HG03469 (cell line): ENCODE measurements around the gene ART4.

ENCODE experiments used
- ATAC-seq: cut with Tn5 transposase; IDR thresholded peaks from one replicate; pipeline ENCODE4 v1.9.1; 2021; ENCODE audit warnings: mild to moderate bottlenecking, moderate library complexity, moderate number of reproducible peaks; ENCODE audit not compliant: unreplicated experiment

ART4 gene, protein sequence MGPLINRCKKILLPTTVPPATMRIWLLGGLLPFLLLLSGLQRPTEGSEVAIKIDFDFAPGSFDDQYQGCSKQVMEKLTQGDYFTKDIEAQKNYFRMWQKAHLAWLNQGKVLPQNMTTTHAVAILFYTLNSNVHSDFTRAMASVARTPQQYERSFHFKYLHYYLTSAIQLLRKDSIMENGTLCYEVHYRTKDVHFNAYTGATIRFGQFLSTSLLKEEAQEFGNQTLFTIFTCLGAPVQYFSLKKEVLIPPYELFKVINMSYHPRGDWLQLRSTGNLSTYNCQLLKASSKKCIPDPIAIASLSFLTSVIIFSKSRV

DNA sequence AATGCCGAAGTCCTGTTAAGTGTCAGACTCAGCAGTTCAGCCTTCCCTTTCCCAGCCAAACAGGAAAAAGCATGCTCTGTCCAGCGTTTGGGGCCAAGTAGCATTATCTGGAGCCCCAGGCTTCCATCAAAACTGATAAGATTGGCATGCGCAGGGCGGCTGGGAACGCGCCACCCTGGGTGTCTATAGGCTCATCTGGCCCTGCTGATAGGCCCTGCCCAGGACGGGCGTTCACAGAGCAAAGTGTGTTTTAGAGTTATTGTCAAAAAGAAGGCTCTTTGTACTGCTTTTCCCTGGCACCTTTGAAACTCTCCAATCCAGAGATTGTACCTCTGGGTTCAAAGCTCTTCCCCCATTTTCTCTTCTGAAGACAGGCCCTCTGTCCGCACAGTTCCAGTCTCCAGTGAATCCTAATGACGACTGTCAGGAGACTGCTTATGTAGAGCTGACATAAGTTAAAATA, at the start of gene ART4:
Gene ART4 (minus strand): TSS at position 102 of the 463 bp plus-strand sequence. CDS start 413 bp downstream, outside the sequence.
- no peak for ATAC-seq

- ATAC-seq = no peak
Observed at GRCh38 chr12:14892726-14893505, 49.6 kb upstream of the ART4 start.

GRCh38 chr12:14890701-14891100, 47.4 kb upstream of the ART4 start:
- ATAC-seq = no peak

DNA sequence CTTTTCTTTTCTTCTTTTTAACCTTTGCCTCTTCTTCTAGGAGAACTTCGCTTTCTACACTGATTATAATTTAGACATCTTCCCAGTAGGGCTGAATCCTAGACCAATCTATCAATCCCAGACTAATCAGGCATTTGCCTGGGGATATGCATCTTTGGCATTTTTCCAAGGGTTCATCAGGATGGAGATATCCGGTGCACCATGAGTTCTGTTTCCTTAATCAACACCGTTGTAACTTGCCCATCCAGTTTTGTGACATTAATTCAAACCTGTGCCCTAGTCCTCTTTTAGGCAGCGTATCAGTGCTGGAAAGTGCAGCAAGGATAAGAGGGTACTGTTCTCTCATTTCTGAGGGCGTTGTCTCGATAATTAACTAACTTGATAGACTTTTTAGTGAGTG, 42.9 kb upstream of the ART4 start:
- ATAC-seq = no peak

DNA sequence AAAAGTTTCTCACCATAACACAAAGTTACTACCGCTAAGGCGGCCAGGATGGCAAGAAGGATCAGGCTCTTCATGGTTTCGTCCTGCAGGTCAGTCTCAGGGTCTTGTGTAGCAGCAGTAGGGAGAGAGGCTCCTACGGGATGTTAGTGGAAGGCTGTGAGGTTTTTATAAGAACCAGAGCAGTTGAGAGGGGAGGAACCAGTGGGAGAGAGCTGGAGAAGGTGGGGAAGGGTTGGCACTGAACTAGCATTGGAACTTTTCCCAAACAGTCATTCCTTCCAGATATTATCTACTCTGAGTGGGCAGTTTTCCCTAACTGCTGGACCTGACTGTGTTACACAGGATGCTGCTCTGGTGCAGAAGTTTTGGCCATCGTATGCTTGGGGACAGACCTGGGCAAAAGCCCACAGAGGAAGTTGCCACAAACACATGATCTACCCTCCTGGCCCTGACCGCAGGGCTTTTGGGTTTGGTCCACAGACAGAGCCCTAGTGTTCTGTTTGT, 42.4 kb upstream of the ART4 start, which contains the start of gene MGP:
Gene MGP (minus strand): TSS at position 137 of the 504 bp plus-strand sequence. CDS start 63 bp downstream, at position 74.
- ATAC-seq = no peak

DNA sequence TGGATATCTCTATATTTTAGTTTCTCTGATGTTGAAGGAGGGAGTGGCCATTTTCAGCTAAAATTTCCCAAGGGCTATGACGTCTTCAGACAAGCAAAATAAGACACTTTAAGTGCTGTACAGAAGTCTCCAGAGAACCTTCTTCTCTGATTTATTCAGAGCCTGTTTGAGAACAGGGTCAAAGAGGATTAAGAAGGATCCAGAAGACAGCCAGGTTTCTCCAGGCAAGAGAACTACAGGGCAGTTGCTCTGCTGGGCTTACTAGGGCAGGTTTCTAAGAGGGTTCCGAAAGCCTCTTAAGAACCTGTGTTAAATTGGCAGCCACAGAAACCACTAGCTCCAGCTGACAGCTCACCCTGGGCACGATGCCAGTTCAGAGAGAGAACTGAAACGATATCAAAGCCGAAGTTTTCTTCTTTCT, 41.1 kb upstream of the ART4 start:
- ATAC-seq = peak; percentile 94

DNA sequence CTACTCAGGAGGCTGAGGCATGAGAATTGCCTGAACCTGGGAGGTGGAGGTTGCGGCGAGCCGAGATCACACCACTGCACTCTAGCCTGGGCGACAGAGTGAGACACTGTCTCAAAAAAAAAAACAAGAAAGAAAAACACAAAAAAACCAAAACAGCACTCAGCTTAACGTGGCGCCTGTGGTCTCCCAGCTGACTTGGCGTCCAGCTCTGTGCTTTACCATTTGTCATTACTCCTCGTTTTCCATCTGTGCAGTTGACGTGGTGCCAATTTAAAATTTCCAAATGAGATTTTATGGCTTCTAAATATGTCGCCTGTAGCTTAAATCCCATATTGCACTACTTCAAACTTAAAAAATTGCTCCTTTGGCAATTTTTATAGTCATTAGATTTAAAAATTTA, 40.4 kb upstream of the ART4 start:
- ATAC-seq = no peak

DNA sequence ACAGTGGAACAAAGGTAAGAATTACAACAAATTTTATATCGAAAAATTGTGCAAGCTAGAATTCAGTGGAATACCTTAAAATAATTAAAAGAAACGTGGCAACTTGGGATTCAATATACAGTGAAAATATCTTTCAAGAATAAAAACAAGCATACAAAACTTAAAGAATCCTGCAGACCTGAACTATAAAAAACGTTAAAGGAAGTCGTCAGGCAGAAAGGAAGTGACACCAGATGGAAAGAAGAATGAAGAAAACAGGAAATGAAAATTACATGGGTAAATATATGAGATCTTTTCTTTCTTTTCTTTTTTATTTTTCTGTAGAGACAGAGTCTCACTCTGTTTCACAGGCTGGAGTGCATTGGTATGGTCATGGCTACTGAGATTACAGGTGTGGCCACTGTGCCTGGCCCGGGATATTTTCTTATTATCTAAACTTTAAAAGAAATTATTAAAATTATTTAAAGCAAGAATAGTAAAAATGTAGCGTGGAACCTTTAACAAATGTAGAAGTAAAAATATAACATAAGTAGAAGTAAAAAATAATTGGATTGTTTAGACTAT, 37.6 kb upstream of the ART4 start:
- no peak for ATAC-seq

DNA sequence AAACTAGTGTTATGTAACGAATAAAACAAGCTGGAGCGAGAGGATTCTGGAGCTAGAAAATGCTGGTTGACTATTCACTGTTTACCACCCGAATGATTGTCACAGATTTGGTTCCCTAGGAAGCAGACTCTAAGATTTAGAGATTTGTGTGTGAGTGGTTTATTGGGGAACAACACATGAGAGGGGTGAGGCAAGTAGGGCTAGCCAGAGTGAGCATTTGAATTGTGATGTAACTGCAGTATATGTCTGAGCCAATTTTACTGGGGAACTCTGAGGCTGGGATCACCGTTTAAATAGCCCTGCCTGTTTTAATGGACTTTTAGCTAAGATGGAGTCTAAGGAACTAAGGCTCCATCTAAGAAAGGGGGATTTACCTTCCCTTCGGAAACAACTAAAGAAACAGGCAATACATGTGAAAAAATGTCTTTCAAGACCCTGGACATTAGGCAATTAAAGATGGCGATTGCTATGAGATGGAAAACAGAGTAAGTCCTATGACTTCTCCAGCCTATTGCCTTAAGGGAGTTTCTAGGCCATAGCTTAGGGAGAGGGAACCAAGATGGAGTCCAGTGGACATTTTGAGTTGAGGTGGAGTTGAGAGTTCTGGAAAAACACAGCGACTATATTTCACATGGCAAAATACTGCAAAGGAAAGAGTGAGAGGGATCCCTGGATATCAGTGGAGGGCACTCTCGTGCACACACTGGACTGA, 36.1 kb upstream of the ART4 start:
- no peak for ATAC-seq

GRCh38 chr12:14878488-14878887, 35.2 kb upstream of the ART4 start:
- no peak for ATAC-seq

DNA sequence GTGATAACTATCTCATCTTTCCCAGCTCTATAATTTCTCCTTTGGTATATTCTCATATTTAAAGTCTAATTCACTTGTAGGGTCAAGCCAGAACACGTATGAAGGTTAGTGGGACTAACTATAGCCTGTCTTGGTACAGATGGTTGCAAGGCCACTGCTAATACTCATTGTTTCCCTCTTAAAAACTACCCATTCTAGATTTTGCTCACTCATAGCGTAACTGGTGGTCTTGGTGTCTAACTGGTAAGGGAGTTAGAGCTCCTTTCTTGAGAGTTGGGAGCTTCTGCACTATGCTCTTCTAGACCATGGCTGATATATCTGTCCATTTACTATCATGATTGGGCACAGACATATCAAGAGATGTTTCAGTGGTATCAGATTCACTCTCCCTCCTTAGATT, 33.5 kb upstream of the ART4 start:
- no peak for ATAC-seq

- ATAC-seq = no peak
Observed at GRCh38 chr12:14874882-14875281, 31.6 kb upstream of the ART4 start.

GRCh38 chr12:14873440-14874185, 30.3 kb upstream of the ART4 start:
- no peak for ATAC-seq

- no peak for ATAC-seq
Observed at GRCh38 chr12:14871886-14872285, 28.6 kb upstream of the ART4 start.

GRCh38 chr12:14871247-14871646, 27.9 kb upstream of the ART4 start:
- ATAC-seq = no peak

DNA sequence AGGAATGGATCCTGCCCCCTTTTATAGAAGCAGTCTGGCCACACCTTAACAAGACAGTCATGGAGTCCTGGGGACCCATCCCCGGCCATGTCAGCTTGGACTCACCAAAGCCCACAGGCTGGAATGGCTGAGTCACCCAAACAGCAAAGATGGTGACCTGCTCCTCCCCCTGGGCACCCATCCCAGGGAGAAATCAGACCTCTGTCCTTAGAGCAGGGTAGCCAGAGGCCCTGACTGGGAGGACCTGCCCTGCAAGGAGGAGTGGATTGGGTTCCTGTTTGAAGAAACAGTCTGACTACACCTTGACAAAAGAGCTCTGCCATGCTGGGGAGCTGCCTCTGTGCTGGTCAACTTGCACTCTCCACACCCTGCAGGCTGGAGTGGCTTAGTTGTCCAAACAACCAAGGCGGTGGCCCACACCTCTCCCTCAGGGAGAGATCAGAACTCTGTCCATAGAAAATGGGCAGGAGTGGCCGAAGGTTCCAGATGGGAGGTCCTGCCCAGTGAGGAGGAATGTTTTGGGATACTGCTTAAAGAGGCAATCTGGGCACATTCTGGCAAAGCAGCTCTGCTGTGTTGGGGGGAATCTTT, 25.7 kb upstream of the ART4 start:
- ATAC-seq = no peak

GRCh38 chr12:14860490-14860889, 17.2 kb upstream of the ART4 start:
- no peak for ATAC-seq

- no peak for ATAC-seq
Observed at GRCh38 chr12:14858513-14858912, 15.2 kb upstream of the ART4 start.

DNA sequence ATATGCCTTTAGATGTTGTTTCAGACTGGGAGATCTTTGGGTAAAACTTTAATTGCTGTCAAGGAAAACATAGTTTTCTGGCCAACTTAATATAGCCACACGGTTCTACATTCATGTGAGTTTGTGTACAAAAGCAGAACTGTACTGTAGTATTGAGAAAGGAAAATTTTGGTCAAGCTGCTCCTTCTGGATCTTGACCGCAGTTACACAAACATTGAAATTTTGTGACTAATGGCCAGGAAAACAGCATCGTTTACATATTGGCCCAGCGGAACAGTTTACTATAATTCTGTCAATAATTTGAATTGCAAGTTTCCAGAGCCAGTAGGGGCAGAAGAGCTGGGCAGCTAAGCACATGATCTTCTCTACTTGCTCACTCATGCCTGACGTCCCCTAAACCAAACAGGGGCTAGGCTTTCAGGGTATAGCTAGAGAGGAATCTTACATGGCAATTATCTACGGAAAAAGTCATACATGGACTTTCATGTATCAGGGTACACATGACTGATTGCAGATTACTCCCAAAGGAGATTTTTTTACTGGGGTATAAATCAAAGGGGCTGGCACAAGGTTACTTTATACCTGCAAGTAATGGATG, 11.4 kb upstream of the ART4 start:
- no peak for ATAC-seq
